ENCODE measurements around the gene PIK3C3.

DNA sequence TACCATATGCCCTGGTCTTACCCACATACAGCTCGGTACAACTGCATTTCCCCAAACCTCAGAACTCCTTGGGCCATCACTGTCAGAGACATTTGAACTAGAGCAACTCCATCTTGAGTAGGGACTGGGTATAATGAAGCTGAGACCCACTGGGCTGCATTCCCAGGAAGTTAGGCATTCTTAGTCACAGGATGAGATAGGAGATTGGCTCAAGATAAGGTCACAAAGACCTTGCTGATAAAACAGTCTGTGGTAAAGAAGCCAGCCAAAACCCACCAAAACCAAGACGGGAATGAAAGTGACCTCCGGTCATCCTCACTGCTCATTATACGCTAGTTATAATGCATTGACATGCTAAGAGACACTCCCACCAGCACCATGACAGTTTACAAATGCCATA is 131.3 kb downstream of the PIK3C3 start:
- TF ChIP-seq, protein P1, sequence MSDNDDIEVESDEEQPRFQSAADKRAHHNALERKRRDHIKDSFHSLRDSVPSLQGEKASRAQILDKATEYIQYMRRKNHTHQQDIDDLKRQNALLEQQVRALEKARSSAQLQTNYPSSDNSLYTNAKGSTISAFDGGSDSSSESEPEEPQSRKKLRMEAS (IDR thresholded peaks at IDR 0.05): no peak
- no peak for TF ChIP-seq TAF1 (IDR thresholded peaks at IDR 0.05; ENCODE audit: low read depth)
- no peak for TF ChIP-seq EGR1 (IDR thresholded peaks at IDR 0.05)
- TF ChIP-seq EP300 (IDR thresholded peaks at IDR 0.05; ENCODE audit: borderline replicate concordance): no peak
- TF ChIP-seq YY1 (IDR thresholded peaks at IDR 0.05; ENCODE audit: low read depth): no peak
- no peak for TF ChIP-seq CREB1 (IDR thresholded peaks at IDR 0.05; ENCODE audit: low read depth)
- no peak for TF ChIP-seq USF1 (IDR thresholded peaks at IDR 0.05)
- TF ChIP-seq RAD21 (IDR thresholded peaks at IDR 0.05; ENCODE audit: low read depth): no peak
- no peak for TF ChIP-seq CEBPB (IDR thresholded peaks at IDR 0.05)
- no peak for TF ChIP-seq REST (IDR thresholded peaks at IDR 0.05; ENCODE audit: low read depth)
- no peak for TF ChIP-seq TEAD4 (IDR thresholded peaks at IDR 0.05)
